OCI-LY7 (cell line): Measurements from ENCODE around the gene BTG4.

Experiments
- CTCF ChIP-seq: fragments of 200-600 bp; sonication (generic); conservative IDR thresholded peaks from 2 replicates; pipeline ENCODE4 v1.5.1; 2014; ENCODE audit warnings: mild to moderate bottlenecking, antibody characterized with exemption, low read length, moderate library complexity, mixed read lengths
- EZH2phosphoT487 ChIP-seq: fragments of 200-600 bp; sonication (generic); IDR thresholded peaks from 2 replicates; pipeline ENCODE4 v1.6.1; 2018; ENCODE audit warnings: low read depth, borderline replicate concordance, mild to moderate bottlenecking, mixed run types, antibody characterized with exemption, low read length, moderate library complexity, mixed read lengths

DNA sequence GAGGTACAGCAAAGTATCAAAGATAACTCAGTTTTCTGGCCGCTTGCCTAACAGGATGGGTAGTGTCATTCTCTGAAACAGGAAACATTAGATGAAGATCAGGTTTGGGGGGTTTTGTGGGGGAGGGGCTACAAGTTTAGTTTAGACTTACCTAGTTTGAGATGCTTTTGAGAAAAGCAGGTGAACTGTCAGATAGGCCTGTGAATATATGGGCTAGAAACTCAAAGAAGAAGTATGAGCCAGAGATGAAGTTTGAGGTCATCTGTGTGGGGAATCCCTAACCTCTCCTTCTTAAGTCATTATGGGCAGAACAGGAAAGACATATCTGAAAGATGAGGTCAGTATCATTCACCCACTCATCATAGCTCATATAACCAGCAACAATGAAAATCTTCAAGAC lies 14.3 kb upstream of the BTG4 start:
- TF ChIP-seq CTCF (no peak), EZH2phosphoT487 (no peak)
